Stimulated activated CD4-positive, alpha-beta T cell treated with anti-CD3 and anti-CD28 coated beads, Interleukin-1b, Interleukin-23, amount 100 ng/mL, for 48 hours (primary cell): ENCODE results near the gene GYS1.

Source experiments
- DNase-seq: peaks from one replicate; pipeline ENCODE4 v3.0.0-alpha.2; 2020

Gene GYS1

GRCh38 chr19:48988286-48988685 is 4.8 kb downstream of the GYS1 start:
- no peak for DNase-seq

GRCh38 chr19:48987323-48987722 is 5.8 kb downstream of the GYS1 start:
- no peak for DNase-seq

GRCh38 chr19:48986211-48986610 is 6.9 kb downstream of the GYS1 start:
- no peak for DNase-seq

- DNase-seq, result no peak
Measured at GRCh38 chr19:48985711-48986110, 7.4 kb downstream of the GYS1 start.

- no peak for DNase-seq
Measured at GRCh38 chr19:48982280-48982679, 10.8 kb downstream of the GYS1 start.

- no peak for DNase-seq
Measured at GRCh38 chr19:48977061-48977460, 16.0 kb downstream of the GYS1 start.

GRCh38 chr19:48975947-48976847 is 16.9 kb downstream of the GYS1 start:
- no peak for DNase-seq

- DNase-seq, result peak; percentile 75
Measured at GRCh38 chr19:48970923-48971395, 22.1 kb downstream of the GYS1 start.

GRCh38 chr19:48970139-48970766 is 22.9 kb downstream of the GYS1 start:
- no peak for DNase-seq

- no peak for DNase-seq
Measured at GRCh38 chr19:48969276-48970138, 23.6 kb downstream of the GYS1 start.

- DNase-seq, result no peak
Measured at GRCh38 chr19:48968813-48969218, 24.3 kb downstream of the GYS1 start.

GRCh38 chr19:48968179-48968661 is 24.9 kb downstream of the GYS1 start:
- DNase-seq, result no peak

GRCh38 chr19:48967346-48968178 is 25.5 kb downstream of the GYS1 start:
- DNase-seq, result no peak

- DNase-seq, result no peak
Measured at GRCh38 chr19:48966541-48967345, 26.4 kb downstream of the GYS1 start.

GRCh38 chr19:48965806-48966540 is 27.1 kb downstream of the GYS1 start:
- peak; percentile 92 for DNase-seq

- peak; percentile 94 for DNase-seq
Measured at GRCh38 chr19:48965040-48965805, 27.9 kb downstream of the GYS1 start, which contains the start of gene FTL. Gene FTL (plus strand): TSS chr19:48965309. CDS start chr19:48965508, 199 bp downstream.

- peak; percentile 21 for DNase-seq
Measured at GRCh38 chr19:48964205-48965039, 28.7 kb downstream of the GYS1 start.
